ENCODE measurements around the gene DDT. TPM values are rescaled to one million over a fixed set of nuclear protein-coding genes. Genes with fewer than 3 reads are reported as not detected.
"Not testable (repeated sequence)": the region's sequence is repeated elsewhere in the genome, so short reads cannot be mapped to it uniquely, and the experiment has no call there.

DDT gene
- total and polyA plus RNA-seq, 9 donors, result 39.8 to 78.8 (median 64.1) TPM

DNA sequence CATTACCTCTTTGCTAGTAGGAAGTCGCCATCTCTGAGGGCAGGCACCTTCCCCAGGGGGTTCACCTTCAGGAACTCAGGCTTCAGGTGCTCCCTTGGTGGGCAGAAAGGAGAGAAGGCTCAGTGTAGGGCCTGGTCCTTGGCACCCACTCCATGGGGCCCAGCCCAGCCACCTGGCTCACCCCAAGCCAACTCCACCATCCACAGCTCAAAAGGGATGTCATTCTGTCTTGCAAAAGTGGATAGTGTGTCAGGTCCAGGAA, 33.7 kb upstream of the DDT start:
- DNase-seq, result no peak
- Histone ChIP-seq H3K27me3 (ENCODE audit: control insufficient read depth, insufficient read depth, low read length) (no peaks in the 10 kb centered on the region), H3K36me3 (ENCODE audit: control insufficient read depth, insufficient read depth, low read length) (no peaks in the 10 kb centered on the region), H3K9me3 (replicated peaks; ENCODE audit: control insufficient read depth, low read depth, low read length) (no peaks in the 10 kb centered on the region), H3K27ac (ENCODE audit: low read length) (no peak overlapping the region), H3K4me3 (ENCODE audit: low read length) (no peak overlapping the region), H3K4me1 (ENCODE audit: control insufficient read depth, insufficient read depth, low read length) (peaks cover 12% of the 10 kb centered on the region)
- 64% methylated on average over 1 of the region's 1 CpG for WGBS (ENCODE audit: insufficient coverage)

DNA sequence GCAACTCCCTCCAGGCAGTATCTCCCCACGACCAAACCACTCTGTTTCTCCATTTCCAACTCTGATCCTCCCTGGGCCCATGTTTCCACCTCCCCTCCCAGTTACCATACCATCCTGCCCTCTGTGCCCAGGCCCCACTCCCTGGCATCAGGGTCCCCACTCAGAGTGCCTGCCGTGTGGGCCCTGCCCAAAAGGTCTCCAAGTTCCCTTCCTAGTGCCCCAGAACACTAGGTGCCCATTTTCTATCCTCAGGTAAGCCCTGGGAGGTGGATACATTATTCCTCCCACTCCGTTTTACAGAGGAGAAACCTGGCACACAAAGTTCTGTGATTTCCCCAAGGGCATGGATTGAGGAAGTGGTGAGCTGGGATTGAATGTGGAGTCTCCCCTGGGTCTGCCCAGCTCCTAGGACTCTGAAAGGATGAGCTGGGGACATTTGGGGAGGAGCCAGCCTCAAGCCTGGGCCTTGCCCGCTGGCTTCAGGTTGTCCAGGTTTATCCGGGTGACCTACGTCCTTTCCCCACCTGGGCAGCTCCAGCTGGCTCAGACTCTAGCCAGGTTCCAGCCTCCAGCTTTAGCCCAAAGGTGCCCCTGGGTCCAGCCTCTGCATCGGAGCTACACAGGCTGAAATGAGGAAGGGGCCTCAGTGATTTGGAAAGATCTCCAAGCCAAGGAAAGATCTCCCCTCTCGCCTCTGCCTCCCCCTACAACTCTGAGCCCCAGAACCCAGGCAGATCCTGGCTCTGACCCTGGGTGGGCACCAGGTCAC, 33.2 kb upstream of the DDT start:
- H3K27me3 ChIP-seq (ENCODE audit: control insufficient read depth, insufficient read depth, low read length), result no peaks in the 10 kb centered on the region
- H3K27ac ChIP-seq (ENCODE audit: low read length), result no peak overlapping the region
- no peak overlapping the region for H3K4me3 ChIP-seq (ENCODE audit: low read length)
- no peaks in the 10 kb centered on the region for H3K36me3 ChIP-seq (ENCODE audit: control insufficient read depth, insufficient read depth, low read length)
- WGBS (ENCODE audit: insufficient coverage), result 85% methylated on average over 7 of the region's 8 CpGs
- H3K9me3 ChIP-seq (replicated peaks; ENCODE audit: control insufficient read depth, low read depth, low read length), result no peaks in the 10 kb centered on the region
- H3K4me1 ChIP-seq (ENCODE audit: control insufficient read depth, insufficient read depth, low read length), result peaks cover 10% of the 10 kb centered on the region
- DNase-seq, result no peak

DNA sequence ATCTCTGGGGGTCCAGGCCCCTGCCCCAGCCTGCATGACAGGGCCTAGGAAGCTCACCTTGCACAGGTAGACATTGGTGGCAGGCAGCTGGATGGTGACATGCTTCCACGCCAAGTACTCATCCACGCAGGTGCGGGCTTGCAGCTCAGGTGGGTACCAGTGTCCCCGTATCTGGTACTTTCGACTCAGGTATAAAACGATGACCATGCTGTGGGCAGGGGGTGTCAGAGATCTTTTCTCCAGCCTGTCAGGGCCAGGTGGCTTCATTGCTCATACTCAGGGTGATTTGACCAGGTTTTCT, 32.6 kb upstream of the DDT start:
- no peak overlapping the region for H3K27ac ChIP-seq (ENCODE audit: low read length)
- WGBS (ENCODE audit: insufficient coverage), result 86% methylated on average over 6 of the region's 6 CpGs
- H3K27me3 ChIP-seq (ENCODE audit: control insufficient read depth, insufficient read depth, low read length), result no peaks in the 10 kb centered on the region
- peaks cover 7% of the 10 kb centered on the region for H3K4me1 ChIP-seq (ENCODE audit: control insufficient read depth, insufficient read depth, low read length)
- H3K4me3 ChIP-seq (ENCODE audit: low read length), result no peak overlapping the region
- H3K9me3 ChIP-seq (replicated peaks; ENCODE audit: control insufficient read depth, low read depth, low read length), result no peaks in the 10 kb centered on the region
- no peak for DNase-seq
- H3K36me3 ChIP-seq (ENCODE audit: control insufficient read depth, insufficient read depth, low read length), result no peaks in the 10 kb centered on the region

DNA sequence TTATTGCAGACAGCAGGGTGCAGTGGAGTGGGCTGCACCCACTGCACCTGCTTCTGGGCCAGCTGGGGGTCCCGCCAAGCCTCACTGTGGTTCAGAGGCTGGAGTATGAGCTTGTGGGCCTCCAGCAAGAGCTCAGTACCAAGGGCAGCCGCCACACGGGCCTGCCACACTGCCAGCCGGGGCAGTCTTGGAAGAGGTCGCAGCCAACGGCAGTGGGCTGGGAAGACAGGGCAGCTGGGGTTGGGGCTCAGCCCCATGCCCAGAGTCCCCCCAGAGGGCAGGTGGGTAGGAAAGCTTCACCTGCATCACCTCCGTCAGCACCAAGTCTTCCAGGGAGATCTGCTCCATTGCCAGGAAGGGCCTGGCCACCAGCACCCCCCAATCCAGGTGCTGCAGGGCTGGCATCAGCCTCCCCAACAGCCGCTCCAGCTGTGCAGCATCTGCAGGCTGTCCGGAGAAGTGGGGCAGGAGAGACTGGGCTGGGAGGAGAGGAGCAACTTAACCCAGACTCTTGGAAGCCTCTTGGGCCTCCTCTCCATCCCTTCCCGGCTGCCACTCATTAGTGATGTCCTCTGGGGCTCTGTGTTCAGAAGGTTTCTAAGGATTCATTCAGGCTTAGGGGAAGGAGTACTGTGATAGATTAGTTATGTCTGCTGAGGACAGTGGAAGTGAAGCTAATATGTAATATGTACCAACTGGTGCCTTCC, 32.1 kb upstream of the DDT start:
- H3K36me3 ChIP-seq (ENCODE audit: control insufficient read depth, insufficient read depth, low read length), result no peaks in the 10 kb centered on the region
- no peaks in the 10 kb centered on the region for H3K27me3 ChIP-seq (ENCODE audit: control insufficient read depth, insufficient read depth, low read length)
- H3K4me3 ChIP-seq (ENCODE audit: low read length), result no peak overlapping the region
- no peak for DNase-seq
- peaks cover 2% of the 10 kb centered on the region for H3K4me1 ChIP-seq (ENCODE audit: control insufficient read depth, insufficient read depth, low read length)
- H3K27ac ChIP-seq (ENCODE audit: low read length), result no peak overlapping the region
- 67% methylated on average over 10 of the region's 10 CpGs for WGBS (ENCODE audit: insufficient coverage)
- no peaks in the 10 kb centered on the region for H3K9me3 ChIP-seq (replicated peaks; ENCODE audit: control insufficient read depth, low read depth, low read length)

DNA sequence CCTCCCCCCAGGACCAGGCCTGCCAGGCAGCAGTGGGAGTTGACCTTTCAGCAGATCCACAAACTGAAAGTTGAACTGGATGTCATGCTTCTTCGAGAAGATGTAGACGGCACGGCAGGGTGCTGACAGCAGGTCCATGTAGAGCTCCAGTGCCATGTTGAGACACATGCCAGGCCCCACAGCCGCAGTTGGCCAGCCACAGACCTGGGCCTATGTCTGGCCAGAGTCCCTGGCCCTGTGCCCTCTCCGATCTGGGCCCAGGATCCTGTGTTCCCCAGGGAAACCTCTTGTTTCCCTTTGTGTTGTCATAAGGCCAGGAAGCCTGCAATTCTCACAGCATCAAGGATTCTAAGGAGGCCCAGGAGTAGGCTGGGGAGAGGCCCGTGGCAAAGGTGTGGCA, 31.0 kb upstream of the DDT start, which contains the start of gene GSTT4:
Gene GSTT4, minus strand, starts transcription at position 253 of the 400 bp plus-strand sequence. Its CDS starts 97 bp downstream, at position 156.
- Histone ChIP-seq H3K36me3 (ENCODE audit: control insufficient read depth, insufficient read depth, low read length) (no peaks in the 10 kb centered on the region), H3K4me1 (ENCODE audit: control insufficient read depth, insufficient read depth, low read length) (no peaks in the 10 kb centered on the region), H3K27ac (ENCODE audit: low read length) (no peak within 1 kb of the TSS), H3K4me3 (ENCODE audit: low read length) (no peak within 1 kb of the TSS), H3K27me3 (ENCODE audit: control insufficient read depth, insufficient read depth, low read length) (no peaks in the 10 kb centered on the region), H3K9me3 (replicated peaks; ENCODE audit: control insufficient read depth, low read depth, low read length) (no peaks in the 10 kb centered on the region)
- no peak for DNase-seq
- WGBS (ENCODE audit: insufficient coverage), result 62% methylated on average over 6 of the region's 6 CpGs

DNA sequence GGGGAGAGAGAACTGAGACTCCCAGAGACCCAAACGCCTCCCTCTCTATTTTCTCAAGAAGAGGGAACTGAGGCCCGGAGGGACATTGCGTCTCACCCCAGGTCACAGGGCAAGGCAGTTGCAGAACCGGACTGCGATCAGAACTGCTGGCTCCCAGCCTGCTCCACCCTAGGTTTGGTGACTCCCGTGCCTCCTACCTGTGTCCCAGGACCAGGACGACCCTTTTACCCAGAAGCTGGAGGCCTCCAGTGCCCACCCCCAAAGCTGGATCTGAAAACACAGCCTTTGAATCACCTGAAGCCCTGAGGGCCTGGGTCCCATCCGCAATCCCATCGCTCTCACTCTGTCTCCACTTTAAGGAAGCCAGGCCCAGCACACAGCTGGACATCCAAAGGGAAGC, 29.6 kb upstream of the DDT start:
- Histone ChIP-seq H3K4me3 (ENCODE audit: low read length) (no peak overlapping the region), H3K9me3 (replicated peaks; ENCODE audit: control insufficient read depth, low read depth, low read length) (no peaks in the 10 kb centered on the region), H3K36me3 (ENCODE audit: control insufficient read depth, insufficient read depth, low read length) (no peaks in the 10 kb centered on the region), H3K27me3 (ENCODE audit: control insufficient read depth, insufficient read depth, low read length) (no peaks in the 10 kb centered on the region), H3K27ac (ENCODE audit: low read length) (no peak overlapping the region), H3K4me1 (ENCODE audit: control insufficient read depth, insufficient read depth, low read length) (no peaks in the 10 kb centered on the region)
- 70% methylated on average over 8 of the region's 9 CpGs for WGBS (ENCODE audit: insufficient coverage)
- DNase-seq, result no peak

DNA sequence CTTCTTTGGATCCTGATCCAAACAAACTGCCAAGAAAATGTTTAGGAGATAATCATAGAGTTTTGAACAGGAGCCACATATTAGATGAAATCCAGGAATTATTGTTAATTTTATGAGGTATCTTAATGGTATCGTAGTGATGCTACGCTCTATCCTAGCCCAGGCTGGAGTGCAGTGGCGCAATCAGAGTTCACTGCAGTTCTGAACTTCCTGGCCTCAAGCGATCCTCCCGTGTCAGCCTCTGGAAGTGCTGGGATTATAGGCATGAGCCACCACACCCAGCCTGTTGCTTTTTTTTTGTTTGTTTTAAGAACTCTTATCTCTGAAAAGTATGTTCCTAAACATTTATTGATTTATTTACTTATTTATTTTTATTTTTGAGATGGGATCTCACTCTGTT, 28.6 kb upstream of the DDT start:
- 90% methylated on average over 5 of the region's 5 CpGs for WGBS (ENCODE audit: insufficient coverage)
- no peaks in the 10 kb centered on the region for H3K4me1 ChIP-seq (ENCODE audit: control insufficient read depth, insufficient read depth, low read length)
- H3K4me3 ChIP-seq (ENCODE audit: low read length), result no peak overlapping the region
- H3K36me3 ChIP-seq (ENCODE audit: control insufficient read depth, insufficient read depth, low read length), result no peaks in the 10 kb centered on the region
- H3K9me3 ChIP-seq (replicated peaks; ENCODE audit: control insufficient read depth, low read depth, low read length), result no peaks in the 10 kb centered on the region
- H3K27ac ChIP-seq (ENCODE audit: low read length), result no peak overlapping the region
- H3K27me3 ChIP-seq (ENCODE audit: control insufficient read depth, insufficient read depth, low read length), result no peaks in the 10 kb centered on the region
- no peak for DNase-seq

DNA sequence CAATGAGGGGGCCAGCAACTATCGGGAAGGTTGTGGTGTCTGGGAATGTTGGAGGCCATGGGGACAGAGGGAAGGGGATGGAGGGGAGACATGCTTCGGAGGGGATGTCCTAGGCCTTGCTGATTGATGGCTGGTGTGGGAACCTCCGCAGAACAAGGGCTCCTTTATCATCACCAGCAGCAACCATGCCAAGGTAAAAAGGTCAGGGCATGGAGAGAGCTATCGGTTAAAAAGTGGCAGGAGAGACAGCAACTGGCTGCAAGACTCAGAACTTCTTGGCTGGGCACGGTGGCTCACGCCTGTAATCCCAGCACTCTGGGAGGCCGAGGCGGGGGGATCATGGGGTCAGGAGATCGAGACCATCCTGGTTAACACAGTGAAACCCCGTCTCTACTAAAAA, 28.0 kb upstream of the DDT start:
- no peaks in the 10 kb centered on the region for H3K27me3 ChIP-seq (ENCODE audit: control insufficient read depth, insufficient read depth, low read length)
- H3K4me3 ChIP-seq (ENCODE audit: low read length), result no peak overlapping the region
- H3K4me1 ChIP-seq (ENCODE audit: control insufficient read depth, insufficient read depth, low read length), result no peaks in the 10 kb centered on the region
- H3K36me3 ChIP-seq (ENCODE audit: control insufficient read depth, insufficient read depth, low read length), result no peaks in the 10 kb centered on the region
- no peaks in the 10 kb centered on the region for H3K9me3 ChIP-seq (replicated peaks; ENCODE audit: control insufficient read depth, low read depth, low read length)
- 82% methylated on average over 4 of the region's 10 CpGs for WGBS (ENCODE audit: insufficient coverage)
- DNase-seq, result no peak
- H3K27ac ChIP-seq (ENCODE audit: low read length), result no peak overlapping the region

DNA sequence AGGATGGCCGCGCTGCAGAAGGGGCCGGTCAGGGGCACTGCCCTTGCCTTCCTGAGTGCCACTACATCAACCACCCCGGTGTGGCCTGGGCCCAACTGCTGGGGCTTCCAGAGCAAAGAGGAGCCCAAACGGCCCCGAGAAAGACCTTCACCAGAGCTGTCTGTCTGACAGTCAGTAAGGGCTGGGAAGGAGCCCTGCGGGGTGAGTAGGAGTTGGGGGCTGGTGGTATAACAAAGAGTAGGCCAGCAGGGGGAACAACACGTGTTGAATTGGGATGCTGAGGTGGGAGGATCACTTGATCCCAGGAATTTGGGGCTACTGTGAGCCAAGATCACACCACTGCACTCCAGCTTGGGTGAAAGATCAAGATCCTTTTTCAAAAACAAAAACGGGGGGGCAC, 27.1 kb upstream of the DDT start:
- Histone ChIP-seq H3K9me3 (replicated peaks; ENCODE audit: control insufficient read depth, low read depth, low read length) (no peaks in the 10 kb centered on the region), H3K27me3 (ENCODE audit: control insufficient read depth, insufficient read depth, low read length) (no peaks in the 10 kb centered on the region), H3K36me3 (ENCODE audit: control insufficient read depth, insufficient read depth, low read length) (no peaks in the 10 kb centered on the region), H3K4me3 (ENCODE audit: low read length) (no peak overlapping the region), H3K4me1 (ENCODE audit: control insufficient read depth, insufficient read depth, low read length) (no peaks in the 10 kb centered on the region), H3K27ac (ENCODE audit: low read length) (no peak overlapping the region)
- no peak for DNase-seq
- 85% methylated on average over 9 of the region's 9 CpGs for WGBS (ENCODE audit: insufficient coverage)

DNA sequence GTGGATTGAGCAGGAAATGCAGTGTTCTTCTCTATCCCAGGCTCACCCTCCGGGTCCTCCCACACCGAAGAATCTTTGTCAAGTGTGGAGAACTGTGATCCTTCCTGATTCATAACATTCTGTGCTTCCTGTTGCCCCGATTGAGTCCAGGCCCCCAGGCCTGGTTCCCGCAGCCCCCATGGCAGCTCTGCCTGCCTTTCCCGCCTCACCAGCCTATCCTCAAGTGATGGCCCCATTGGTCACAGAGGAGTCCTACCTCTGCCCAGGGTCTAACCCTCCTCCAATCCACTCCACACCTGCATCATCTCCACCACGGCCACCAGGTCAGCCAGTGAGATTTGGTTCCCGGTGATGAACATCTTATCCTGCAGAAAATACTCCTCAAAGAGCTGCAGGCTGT, 25.5 kb upstream of the DDT start:
- not testable (repeated sequence) for H3K27me3 ChIP-seq (ENCODE audit: control insufficient read depth, insufficient read depth, low read length); H3K36me3 ChIP-seq (ENCODE audit: control insufficient read depth, insufficient read depth, low read length); H3K27ac ChIP-seq (ENCODE audit: low read length); DNase-seq; H3K4me1 ChIP-seq (ENCODE audit: control insufficient read depth, insufficient read depth, low read length); H3K4me3 ChIP-seq (ENCODE audit: low read length); H3K9me3 ChIP-seq (replicated peaks; ENCODE audit: control insufficient read depth, low read depth, low read length)
- 80% methylated on average over 7 of the region's 7 CpGs for WGBS (ENCODE audit: insufficient coverage)

DNA sequence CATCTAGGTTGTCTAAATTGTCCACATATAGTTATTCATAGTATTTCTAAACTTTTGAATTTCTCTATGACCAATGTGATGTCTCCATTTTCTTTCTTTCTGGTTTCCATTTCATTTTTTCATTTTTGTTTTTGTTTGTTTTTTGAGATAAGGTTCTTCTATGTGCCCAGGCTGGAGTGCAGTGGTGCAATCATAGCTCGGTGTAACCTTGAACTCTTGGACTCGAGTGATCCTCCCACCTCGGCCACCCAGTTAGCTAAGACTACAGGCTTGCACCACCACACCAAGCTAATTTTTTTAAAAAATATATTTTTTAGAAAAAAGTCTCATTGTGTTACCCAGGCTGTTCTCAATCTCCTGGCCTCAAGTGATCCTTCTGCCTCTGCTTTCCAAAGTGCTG, 22.9 kb upstream of the DDT start:
- Histone ChIP-seq H3K36me3 (ENCODE audit: control insufficient read depth, insufficient read depth, low read length) (no peaks in the 10 kb centered on the region), H3K9me3 (replicated peaks; ENCODE audit: control insufficient read depth, low read depth, low read length) (no peaks in the 10 kb centered on the region), H3K27me3 (ENCODE audit: control insufficient read depth, insufficient read depth, low read length) (no peaks in the 10 kb centered on the region), H3K4me3 (ENCODE audit: low read length) (no peak overlapping the region), H3K27ac (ENCODE audit: low read length) (no peak overlapping the region), H3K4me1 (ENCODE audit: control insufficient read depth, insufficient read depth, low read length) (no peaks in the 10 kb centered on the region)
- WGBS (ENCODE audit: insufficient coverage), result no CpG with 5 or more reads among the region's 3 CpGs
- DNase-seq, result no peak
